Measurements from ENCODE around the gene GRM8.

DNA sequence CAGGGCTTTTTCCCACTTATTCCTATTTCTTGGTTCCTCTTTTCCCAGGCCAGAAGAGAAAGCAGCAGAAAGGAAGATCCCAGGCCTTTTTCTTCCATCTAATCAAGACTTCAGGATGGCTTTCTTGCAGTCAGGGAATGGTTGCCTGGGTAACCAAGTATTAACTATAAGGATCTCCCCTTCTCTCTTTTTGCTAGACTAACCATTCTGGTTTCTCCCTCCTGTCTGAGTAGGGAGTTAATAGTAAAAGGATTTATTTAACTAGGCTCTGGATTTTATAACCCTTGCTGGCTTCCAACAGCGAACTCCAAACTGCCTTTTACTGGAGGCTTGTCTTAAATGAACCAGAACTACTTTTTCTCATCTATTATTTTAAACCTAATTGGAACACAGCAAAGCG lies 90.4 kb downstream of the GRM8 start:
- TF ChIP-seq CTCF (IDR thresholded peaks at IDR 0.05; ENCODE audit: low read length): no peak
- no peak for TF ChIP-seq EZH2 (IDR thresholded peaks at IDR 0.05; ENCODE audit: borderline replicate concordance, low read length)
